OCI-LY3 (cell line): ENCODE results near the gene PDE4D.

Experiments used
- EZH2phosphoT487 ChIP-seq: fragments of 200-600 bp; shearing (Covaris generic); IDR thresholded peaks from 2 replicates; pipeline ENCODE4 v1.6.1; 2018; ENCODE audit warnings: antibody characterized with exemption, mixed run types, low read depth
- TF ChIP-seq, protein P1 (sequence below): fragments of 200-600, 300-600 bp; sonication (generic); IDR thresholded peaks from 2 replicates; pipeline ENCODE4 v1.5.1; 2014; ENCODE audit warnings: antibody characterized with exemption, low read length, low read depth

DNA sequence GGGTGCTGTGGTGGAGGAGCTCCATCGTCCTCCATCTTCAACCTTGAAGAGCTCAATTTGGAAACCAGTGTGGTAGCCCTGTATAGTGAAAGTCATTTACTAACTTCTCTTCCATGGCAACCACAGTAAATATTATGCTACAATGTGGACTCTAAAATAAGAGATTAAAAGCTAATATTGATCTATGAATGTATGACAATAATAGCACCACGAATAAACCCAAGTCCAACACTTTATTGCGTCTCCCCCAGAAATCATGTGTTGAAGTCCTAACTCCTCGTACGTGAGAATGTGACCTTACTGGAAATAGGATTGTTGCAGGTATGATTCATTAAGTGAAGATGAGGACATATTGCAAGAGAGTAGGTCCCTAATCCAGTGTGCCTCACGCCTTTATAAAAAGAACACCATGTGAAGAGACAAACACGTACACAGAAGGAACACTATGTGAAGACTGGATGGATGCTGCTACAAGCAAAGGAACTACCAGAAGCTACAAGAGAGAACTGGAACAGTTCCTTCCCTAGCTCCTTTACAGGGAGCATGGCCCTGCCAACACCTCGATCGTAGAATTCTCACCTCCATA is 276.2 kb downstream of the PDE4D start:
- TF ChIP-seq, protein P1, sequence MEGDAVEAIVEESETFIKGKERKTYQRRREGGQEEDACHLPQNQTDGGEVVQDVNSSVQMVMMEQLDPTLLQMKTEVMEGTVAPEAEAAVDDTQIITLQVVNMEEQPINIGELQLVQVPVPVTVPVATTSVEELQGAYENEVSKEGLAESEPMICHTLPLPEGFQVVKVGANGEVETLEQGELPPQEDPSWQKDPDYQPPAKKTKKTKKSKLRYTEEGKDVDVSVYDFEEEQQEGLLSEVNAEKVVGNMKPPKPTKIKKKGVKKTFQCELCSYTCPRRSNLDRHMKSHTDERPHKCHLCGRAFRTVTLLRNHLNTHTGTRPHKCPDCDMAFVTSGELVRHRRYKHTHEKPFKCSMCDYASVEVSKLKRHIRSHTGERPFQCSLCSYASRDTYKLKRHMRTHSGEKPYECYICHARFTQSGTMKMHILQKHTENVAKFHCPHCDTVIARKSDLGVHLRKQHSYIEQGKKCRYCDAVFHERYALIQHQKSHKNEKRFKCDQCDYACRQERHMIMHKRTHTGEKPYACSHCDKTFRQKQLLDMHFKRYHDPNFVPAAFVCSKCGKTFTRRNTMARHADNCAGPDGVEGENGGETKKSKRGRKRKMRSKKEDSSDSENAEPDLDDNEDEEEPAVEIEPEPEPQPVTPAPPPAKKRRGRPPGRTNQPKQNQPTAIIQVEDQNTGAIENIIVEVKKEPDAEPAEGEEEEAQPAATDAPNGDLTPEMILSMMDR, result no peak
- no peak for TF ChIP-seq EZH2phosphoT487
